ENCODE results near the gene GRB10. TPM values are rescaled to one million over a fixed set of nuclear protein-coding genes. Genes with fewer than 3 reads are reported as not detected.

Gene GRB10
- total and polyA plus RNA-seq, 2 of the 8 experiments (the other 6 are each of a cell fraction or from before 2014, with no cell fraction given), result 35.7 to 97.0 TPM

DNA sequence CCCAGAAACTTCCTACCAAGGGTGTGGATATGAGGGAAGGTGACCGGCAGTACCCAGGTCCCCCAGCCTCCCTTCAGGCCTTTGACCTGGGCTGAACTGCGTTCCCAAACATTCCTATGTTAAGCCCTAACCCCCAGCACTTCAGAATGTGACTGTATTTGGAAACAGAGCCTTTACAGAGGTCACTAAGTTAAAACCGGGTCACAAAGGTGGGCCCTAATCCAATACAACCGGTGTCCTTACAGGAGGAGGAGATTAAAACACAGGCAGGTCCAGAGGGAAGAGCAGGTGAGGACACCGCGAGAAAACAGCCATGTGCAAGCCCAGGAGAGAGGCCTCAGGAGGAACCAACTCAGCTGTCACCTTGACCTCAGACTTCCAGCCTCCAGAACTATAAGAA, 28.0 kb downstream of the GRB10 start (continued):
- TF ChIP-seq, protein P1, sequence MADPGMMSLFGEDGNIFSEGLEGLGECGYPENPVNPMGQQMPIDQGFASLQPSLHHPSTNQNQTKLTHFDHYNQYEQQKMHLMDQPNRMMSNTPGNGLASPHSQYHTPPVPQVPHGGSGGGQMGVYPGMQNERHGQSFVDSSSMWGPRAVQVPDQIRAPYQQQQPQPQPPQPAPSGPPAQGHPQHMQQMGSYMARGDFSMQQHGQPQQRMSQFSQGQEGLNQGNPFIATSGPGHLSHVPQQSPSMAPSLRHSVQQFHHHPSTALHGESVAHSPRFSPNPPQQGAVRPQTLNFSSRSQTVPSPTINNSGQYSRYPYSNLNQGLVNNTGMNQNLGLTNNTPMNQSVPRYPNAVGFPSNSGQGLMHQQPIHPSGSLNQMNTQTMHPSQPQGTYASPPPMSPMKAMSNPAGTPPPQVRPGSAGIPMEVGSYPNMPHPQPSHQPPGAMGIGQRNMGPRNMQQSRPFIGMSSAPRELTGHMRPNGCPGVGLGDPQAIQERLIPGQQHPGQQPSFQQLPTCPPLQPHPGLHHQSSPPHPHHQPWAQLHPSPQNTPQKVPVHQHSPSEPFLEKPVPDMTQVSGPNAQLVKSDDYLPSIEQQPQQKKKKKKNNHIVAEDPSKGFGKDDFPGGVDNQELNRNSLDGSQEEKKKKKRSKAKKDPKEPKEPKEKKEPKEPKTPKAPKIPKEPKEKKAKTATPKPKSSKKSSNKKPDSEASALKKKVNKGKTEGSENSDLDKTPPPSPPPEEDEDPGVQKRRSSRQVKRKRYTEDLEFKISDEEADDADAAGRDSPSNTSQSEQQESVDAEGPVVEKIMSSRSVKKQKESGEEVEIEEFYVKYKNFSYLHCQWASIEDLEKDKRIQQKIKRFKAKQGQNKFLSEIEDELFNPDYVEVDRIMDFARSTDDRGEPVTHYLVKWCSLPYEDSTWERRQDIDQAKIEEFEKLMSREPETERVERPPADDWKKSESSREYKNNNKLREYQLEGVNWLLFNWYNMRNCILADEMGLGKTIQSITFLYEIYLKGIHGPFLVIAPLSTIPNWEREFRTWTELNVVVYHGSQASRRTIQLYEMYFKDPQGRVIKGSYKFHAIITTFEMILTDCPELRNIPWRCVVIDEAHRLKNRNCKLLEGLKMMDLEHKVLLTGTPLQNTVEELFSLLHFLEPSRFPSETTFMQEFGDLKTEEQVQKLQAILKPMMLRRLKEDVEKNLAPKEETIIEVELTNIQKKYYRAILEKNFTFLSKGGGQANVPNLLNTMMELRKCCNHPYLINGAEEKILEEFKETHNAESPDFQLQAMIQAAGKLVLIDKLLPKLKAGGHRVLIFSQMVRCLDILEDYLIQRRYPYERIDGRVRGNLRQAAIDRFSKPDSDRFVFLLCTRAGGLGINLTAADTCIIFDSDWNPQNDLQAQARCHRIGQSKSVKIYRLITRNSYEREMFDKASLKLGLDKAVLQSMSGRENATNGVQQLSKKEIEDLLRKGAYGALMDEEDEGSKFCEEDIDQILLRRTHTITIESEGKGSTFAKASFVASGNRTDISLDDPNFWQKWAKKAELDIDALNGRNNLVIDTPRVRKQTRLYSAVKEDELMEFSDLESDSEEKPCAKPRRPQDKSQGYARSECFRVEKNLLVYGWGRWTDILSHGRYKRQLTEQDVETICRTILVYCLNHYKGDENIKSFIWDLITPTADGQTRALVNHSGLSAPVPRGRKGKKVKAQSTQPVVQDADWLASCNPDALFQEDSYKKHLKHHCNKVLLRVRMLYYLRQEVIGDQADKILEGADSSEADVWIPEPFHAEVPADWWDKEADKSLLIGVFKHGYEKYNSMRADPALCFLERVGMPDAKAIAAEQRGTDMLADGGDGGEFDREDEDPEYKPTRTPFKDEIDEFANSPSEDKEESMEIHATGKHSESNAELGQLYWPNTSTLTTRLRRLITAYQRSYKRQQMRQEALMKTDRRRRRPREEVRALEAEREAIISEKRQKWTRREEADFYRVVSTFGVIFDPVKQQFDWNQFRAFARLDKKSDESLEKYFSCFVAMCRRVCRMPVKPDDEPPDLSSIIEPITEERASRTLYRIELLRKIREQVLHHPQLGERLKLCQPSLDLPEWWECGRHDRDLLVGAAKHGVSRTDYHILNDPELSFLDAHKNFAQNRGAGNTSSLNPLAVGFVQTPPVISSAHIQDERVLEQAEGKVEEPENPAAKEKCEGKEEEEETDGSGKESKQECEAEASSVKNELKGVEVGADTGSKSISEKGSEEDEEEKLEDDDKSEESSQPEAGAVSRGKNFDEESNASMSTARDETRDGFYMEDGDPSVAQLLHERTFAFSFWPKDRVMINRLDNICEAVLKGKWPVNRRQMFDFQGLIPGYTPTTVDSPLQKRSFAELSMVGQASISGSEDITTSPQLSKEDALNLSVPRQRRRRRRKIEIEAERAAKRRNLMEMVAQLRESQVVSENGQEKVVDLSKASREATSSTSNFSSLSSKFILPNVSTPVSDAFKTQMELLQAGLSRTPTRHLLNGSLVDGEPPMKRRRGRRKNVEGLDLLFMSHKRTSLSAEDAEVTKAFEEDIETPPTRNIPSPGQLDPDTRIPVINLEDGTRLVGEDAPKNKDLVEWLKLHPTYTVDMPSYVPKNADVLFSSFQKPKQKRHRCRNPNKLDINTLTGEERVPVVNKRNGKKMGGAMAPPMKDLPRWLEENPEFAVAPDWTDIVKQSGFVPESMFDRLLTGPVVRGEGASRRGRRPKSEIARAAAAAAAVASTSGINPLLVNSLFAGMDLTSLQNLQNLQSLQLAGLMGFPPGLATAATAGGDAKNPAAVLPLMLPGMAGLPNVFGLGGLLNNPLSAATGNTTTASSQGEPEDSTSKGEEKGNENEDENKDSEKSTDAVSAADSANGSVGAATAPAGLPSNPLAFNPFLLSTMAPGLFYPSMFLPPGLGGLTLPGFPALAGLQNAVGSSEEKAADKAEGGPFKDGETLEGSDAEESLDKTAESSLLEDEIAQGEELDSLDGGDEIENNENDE (IDR thresholded peaks at IDR 0.05; ENCODE audit: insufficient replicate concordance, low read length), result no peak
- TF ChIP-seq KDM5A (IDR thresholded peaks at IDR 0.05; ENCODE audit: low read length), result no peak
- no peak for TF ChIP-seq ASH2L (IDR thresholded peaks at IDR 0.05; ENCODE audit: low read length)
- TF ChIP-seq CTBP2 (IDR thresholded peaks at IDR 0.05; ENCODE audit: borderline replicate concordance, insufficient read depth, insufficient read length, low read length), result no peak

All from H1 (cell line).